MM.1S (cell line): ENCODE measurements around the gene PRR20D.
"Not testable (repeated sequence)": the region's sequence is repeated elsewhere in the genome, so short reads cannot be mapped to it uniquely, and the experiment has no call there.

Source experiments
- DNase-seq: peaks from one replicate; pipeline ENCODE4 v3.0.0-alpha.2; 2015
- H2AFZ ChIP-seq: fragments of 300-600 bp; sonication (generic); 2 replicates; pipeline ENCODE4 v1.6.0; 2016; ENCODE audit warnings: antibody characterized with exemption, low read length
- H3F3A ChIP-seq: fragments of 300-600 bp; sonication (generic); 2 replicates; pipeline ENCODE4 v1.6.1; 2016; ENCODE audit warnings: mild to moderate bottlenecking, antibody characterized with exemption, low read length, moderate library complexity, mixed read lengths; ENCODE audit not compliant: insufficient read depth
- H3K27ac ChIP-seq: fragments of 300-600 bp; sonication (generic); 2 replicates; pipeline ENCODE4 v1.5.1; 2016; ENCODE audit warnings: mild to moderate bottlenecking, low read length
- H3K27me3 ChIP-seq: fragments of 300-600 bp; sonication (generic); replicated peaks from 2 replicates; pipeline ENCODE4 v1.6.0; 2016; ENCODE audit warnings: low read length; ENCODE audit not compliant: insufficient read depth
- H3K36me3 ChIP-seq: fragments of 300-600 bp; sonication (generic); replicated peaks from 2 replicates; pipeline ENCODE4 v1.6.1; 2016; ENCODE audit warnings: mild to moderate bottlenecking, low read length, mixed read lengths; ENCODE audit not compliant: insufficient read depth
- H3K4me1 ChIP-seq: fragments of 300-600 bp; sonication (generic); 2 replicates; pipeline ENCODE4 v1.6.1; 2016; ENCODE audit warnings: low read length, mixed read lengths
- H3K4me2 ChIP-seq: fragments of 300-600 bp; sonication (generic); 2 replicates; pipeline ENCODE4 v1.6.0; 2016; ENCODE audit warnings: low read depth, low read length
- H3K4me3 ChIP-seq: fragments of 300-600 bp; sonication (generic); 2 replicates; pipeline ENCODE4 v1.5.1; 2016; ENCODE audit warnings: low read length, mixed read lengths
- H3K79me2 ChIP-seq: fragments of 300-600 bp; sonication (generic); 2 replicates; pipeline ENCODE4 v1.6.1; 2016; ENCODE audit warnings: mixed run types, low read length, mixed read lengths
- H3K9ac ChIP-seq: fragments of 300-600 bp; sonication (generic); 2 replicates; pipeline ENCODE4 v1.6.1; 2016; ENCODE audit warnings: low read length, mixed read lengths
- H3K9me2 ChIP-seq: fragments of 300-600 bp; sonication (generic); replicated peaks from 2 replicates; pipeline ENCODE4 v1.6.1; 2016; ENCODE audit warnings: mild to moderate bottlenecking, low read length, mixed read lengths; ENCODE audit not compliant: insufficient read depth
- H3K9me3 ChIP-seq: fragments of 300-600 bp; sonication (generic); replicated peaks from 2 replicates; pipeline ENCODE4 v1.6.1; 2016; ENCODE audit warnings: mild to moderate bottlenecking, low read length, mixed read lengths; ENCODE audit not compliant: insufficient read depth
- H4K20me1 ChIP-seq: fragments of 300-600 bp; sonication (generic); 2 replicates; pipeline ENCODE4 v1.6.1; 2016; ENCODE audit warnings: mild to moderate bottlenecking, low read length, moderate library complexity, mixed read lengths; ENCODE audit not compliant: insufficient read depth
- CTCF ChIP-seq: fragments of 300-600 bp; sonication (generic); IDR thresholded peaks from 2 replicates; pipeline ENCODE4 v1.5.1; 2016; ENCODE audit warnings: antibody characterized with exemption, low read length, mixed read lengths
- EZH2 ChIP-seq: fragments of 300-600 bp; sonication (generic); optimal IDR thresholded peaks from 2 replicates; pipeline ENCODE3; 2017; ENCODE audit warnings: low read depth, mild to moderate bottlenecking, antibody characterized with exemption, low read length, mixed read lengths
- EZH2phosphoT487 ChIP-seq: fragments of 300-600 bp; sonication (generic); IDR thresholded peaks from 2 replicates; pipeline ENCODE4 v1.6.1; 2018; ENCODE audit warnings: antibody characterized with exemption, low read length

PRR20D gene

GRCh38 chr13:57136093-57136492 lies 24.3 kb upstream of the PRR20D start:
- Histone ChIP-seq H3K27me3 (no peaks in the 10 kb centered on the region), H3F3A (no peaks in the 10 kb centered on the region), H3K79me2 (no peaks in the 10 kb centered on the region), H2AFZ (no peak overlapping the region), H3K27ac (no peak overlapping the region), H3K4me1 (no peaks in the 10 kb centered on the region), H3K9me3 (no peaks in the 10 kb centered on the region), H3K9me2 (no peaks in the 10 kb centered on the region), H3K9ac (no peak overlapping the region), H3K36me3 (no peaks in the 10 kb centered on the region), H3K4me3 (no peak overlapping the region), H4K20me1 (no peaks in the 10 kb centered on the region), H3K4me2 (no peak overlapping the region)
- DNase-seq: no peak
- TF ChIP-seq EZH2 (no peak), EZH2phosphoT487 (no peak), CTCF (no peak)

DNA sequence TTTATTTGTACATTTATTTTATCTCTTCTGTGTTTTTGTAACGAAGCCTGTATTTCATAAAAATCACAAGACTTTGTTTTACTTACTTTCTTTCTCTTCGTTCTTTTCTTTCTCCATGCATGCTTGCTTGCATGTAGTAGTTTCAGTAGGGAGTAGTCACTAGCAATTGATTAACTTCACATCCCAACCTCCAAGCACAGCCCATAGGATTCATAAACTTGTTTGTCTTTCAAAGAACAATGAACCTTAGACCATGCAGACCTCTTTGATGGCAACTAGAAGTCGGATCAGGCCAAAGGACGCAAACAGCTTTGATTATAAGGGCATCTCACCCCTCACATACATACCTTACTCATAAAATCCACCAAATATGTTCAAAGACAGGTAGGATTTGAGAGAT lies 22.8 kb upstream of the PRR20D start:
- DNase-seq: no peak
- Histone ChIP-seq H2AFZ (no peak overlapping the region), H3K79me2 (no peaks in the 10 kb centered on the region), H3K36me3 (no peaks in the 10 kb centered on the region), H3K9me3 (no peaks in the 10 kb centered on the region), H3K4me2 (no peak overlapping the region), H3K9me2 (no peaks in the 10 kb centered on the region), H3K4me3 (no peak overlapping the region), H3K9ac (no peak overlapping the region), H4K20me1 (no peaks in the 10 kb centered on the region), H3K4me1 (no peaks in the 10 kb centered on the region), H3K27ac (no peak overlapping the region), H3K27me3 (no peaks in the 10 kb centered on the region), H3F3A (no peaks in the 10 kb centered on the region)
- TF ChIP-seq EZH2 (no peak), CTCF (no peak), EZH2phosphoT487 (no peak)

- Histone ChIP-seq H3K79me2 (no peaks in the 10 kb centered on the region), H3K9me3 (no peaks in the 10 kb centered on the region), H3K9ac (no peak overlapping the region), H3K4me3 (no peak overlapping the region), H3K36me3 (no peaks in the 10 kb centered on the region), H3K4me1 (no peaks in the 10 kb centered on the region), H3K27me3 (no peaks in the 10 kb centered on the region), H3K27ac (no peak overlapping the region), H3K9me2 (no peaks in the 10 kb centered on the region), H4K20me1 (no peaks in the 10 kb centered on the region), H3K4me2 (no peak overlapping the region), H3F3A (no peaks in the 10 kb centered on the region), H2AFZ (no peak overlapping the region)
- DNase-seq: no peak
- no peak for TF ChIP-seq EZH2phosphoT487
- TF ChIP-seq CTCF: no peak
- TF ChIP-seq EZH2: no peak
Measured at GRCh38 chr13:57138988-57139387, 21.4 kb upstream of the PRR20D start.

DNA sequence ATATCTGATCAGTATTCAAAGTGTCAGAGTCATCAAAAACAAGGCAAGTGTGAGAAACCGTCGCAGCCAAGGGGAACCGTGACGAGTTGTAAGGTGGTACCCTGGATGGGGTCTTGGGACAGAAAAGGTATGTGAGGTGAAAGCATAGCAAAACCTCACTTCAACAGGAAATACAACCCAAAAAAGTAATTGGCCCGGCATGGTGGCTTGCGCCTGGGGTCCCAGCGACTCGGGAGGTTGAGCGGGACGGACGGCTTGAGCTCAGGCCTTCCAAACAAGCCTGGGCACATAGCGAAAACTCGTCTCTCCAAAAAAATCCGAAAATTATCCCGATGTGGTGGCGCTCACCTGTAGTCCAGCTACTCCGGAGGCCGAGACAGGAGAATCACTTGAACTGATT lies 20.7 kb upstream of the PRR20D start:
- H3K9ac ChIP-seq, H3K27ac ChIP-seq, DNase-seq, H3K4me1 ChIP-seq, H3K27me3 ChIP-seq, H3F3A ChIP-seq, H3K4me2 ChIP-seq, H3K4me3 ChIP-seq, H3K9me3 ChIP-seq, H4K20me1 ChIP-seq, H3K9me2 ChIP-seq, H3K79me2 ChIP-seq, H3K36me3 ChIP-seq, H2AFZ ChIP-seq: not testable (repeated sequence)

GRCh38 chr13:57140235-57140968 lies 20.0 kb upstream of the PRR20D start, which contains the start of gene PRR20A:
Gene PRR20A (plus strand): TSS chr13:57140918. CDS start chr13:57141305, 387 bp downstream.
- not testable (repeated sequence) for H3K27me3 ChIP-seq, H3F3A ChIP-seq, H3K4me1 ChIP-seq, H3K9me3 ChIP-seq, H3K36me3 ChIP-seq, H3K9ac ChIP-seq, H4K20me1 ChIP-seq, H3K27ac ChIP-seq, H3K4me3 ChIP-seq, H3K79me2 ChIP-seq, H2AFZ ChIP-seq, H3K9me2 ChIP-seq, H3K4me2 ChIP-seq, DNase-seq

DNA sequence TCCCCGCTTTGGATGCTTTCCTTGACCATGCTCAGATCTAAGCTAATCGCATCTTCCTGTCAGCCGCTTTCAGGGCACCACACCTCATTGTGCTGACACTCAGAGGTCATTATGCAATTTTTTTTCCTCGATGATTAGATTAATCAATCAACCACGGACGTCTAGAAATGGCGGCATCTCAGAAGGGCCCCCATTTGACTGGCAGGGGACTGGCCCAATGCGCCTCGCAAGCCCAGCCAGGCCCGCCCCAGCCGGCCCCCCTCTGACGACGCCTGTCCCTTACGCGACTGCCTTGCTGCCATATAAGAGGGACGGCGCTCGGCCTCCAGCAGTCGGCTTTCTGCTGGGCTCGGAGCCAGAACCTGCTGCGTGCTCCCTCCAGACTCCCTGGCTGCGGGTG lies 13.2 kb upstream of the PRR20D start, which contains the start of gene PRR20B:
Gene PRR20B (plus strand): TSS at position 301 of the 400 bp plus-strand sequence. CDS start 387 bp downstream, outside the sequence.
- H3K27me3 ChIP-seq, H3K79me2 ChIP-seq, DNase-seq, H2AFZ ChIP-seq, H3K27ac ChIP-seq, H3K9ac ChIP-seq, H3F3A ChIP-seq, H3K9me2 ChIP-seq, H4K20me1 ChIP-seq, H3K4me2 ChIP-seq, H3K36me3 ChIP-seq, H3K4me1 ChIP-seq, H3K4me3 ChIP-seq, H3K9me3 ChIP-seq: not testable (repeated sequence)
